GM12865 (cell line): Measurements from ENCODE around the gene C19orf53.

ENCODE experiments used
- DNase-seq: peaks from one replicate; pipeline ENCODE4 v3.0.0; 2010; ENCODE audit warnings: low read depth
- H3K4me3 ChIP-seq: 2 replicates; pipeline ENCODE4 v1.5.1; 2011; ENCODE audit warnings: mild to moderate bottlenecking, low read depth, low read length, control low read depth
- CTCF ChIP-seq: IDR thresholded peaks from 2 replicates; pipeline ENCODE4 v1.5.1; 2011; ENCODE audit warnings: low read length, control low read depth, low read depth, inconsistent platforms; ENCODE audit not compliant: insufficient read depth; ENCODE audit errors: missing control alignments

Gene C19orf53

DNA sequence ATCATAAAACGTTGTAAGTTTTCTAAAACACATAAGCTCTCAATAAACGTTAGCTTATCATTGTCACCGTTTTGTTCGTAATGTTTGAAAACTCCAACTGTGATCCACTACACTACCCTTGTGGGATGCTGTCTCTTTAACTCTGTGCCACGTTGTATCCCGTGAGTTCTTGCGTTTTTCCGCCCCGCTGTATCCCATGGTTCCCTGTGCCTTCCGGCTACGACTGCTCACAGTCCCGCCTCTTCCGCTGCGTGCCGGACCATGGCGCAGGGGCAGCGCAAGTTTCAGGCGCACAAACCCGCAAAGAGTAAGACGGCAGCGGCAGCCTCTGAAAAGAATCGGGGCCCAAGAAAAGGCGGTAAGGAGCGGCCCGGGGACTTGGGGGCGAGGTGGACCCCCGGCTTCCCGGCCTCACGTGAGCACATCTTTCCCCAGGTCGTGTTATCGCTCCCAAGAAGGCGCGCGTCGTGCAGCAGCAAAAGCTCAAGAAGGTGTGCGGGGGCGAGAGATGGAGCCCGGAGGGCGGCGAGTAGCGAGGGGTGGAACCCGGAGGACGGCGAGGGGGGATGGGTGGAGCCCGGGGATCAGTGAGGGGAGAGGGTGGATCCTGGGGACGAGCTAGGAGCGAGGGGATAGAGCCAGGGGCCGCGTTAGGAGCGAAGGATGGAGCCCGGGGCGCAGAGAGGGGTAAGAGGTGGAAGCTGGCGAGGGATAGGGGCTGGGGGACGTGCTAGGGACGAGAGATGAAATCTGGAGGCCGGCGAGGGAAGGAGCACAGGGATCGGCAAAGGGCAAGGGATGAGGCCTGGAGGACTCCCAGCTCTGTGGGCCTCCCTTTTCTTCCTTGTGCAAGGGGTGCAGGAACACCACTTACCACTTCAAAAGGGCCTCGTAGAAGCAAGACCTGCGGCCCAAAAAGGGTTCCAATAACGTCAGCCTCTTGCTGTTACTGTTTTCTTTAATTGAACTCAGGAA lies at the start of gene C19orf53:
Gene C19orf53, plus strand, starts transcription at position 240 of the 975 bp plus-strand sequence. Its CDS starts 22 bp downstream, at position 262.
- DNase-seq: peak; percentile 94
- no peak for TF ChIP-seq CTCF
- peak within 1 kb of the TSS; percentile 87 for H3K4me3 ChIP-seq

DNA sequence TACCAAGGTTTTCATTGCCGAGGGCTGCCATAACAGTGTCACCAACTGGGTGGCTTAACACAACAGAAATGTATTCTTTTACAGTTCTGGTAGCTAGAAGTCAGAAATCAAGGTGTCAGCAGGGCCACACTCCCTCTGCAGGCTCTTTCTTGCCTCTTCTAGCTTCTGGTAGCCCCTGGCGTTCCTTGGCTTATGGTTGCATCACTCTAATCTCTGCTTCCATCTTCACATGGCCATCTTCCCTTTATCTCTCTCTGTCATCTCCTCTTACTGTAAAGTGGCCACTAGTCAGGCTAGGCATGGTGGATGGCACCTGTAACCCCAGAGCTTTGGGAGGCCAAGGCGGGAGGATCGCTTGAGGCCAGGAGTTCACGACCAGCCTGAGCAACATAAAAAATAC lies 47.9 kb upstream of the C19orf53 start:
- no peak overlapping the region for H3K4me3 ChIP-seq
- no peak for TF ChIP-seq CTCF
- DNase-seq: no peak

GRCh38 chr19:13727798-13728197 lies 46.5 kb upstream of the C19orf53 start:
- TF ChIP-seq CTCF: no peak
- no peak overlapping the region for H3K4me3 ChIP-seq
- DNase-seq: no peak

DNA sequence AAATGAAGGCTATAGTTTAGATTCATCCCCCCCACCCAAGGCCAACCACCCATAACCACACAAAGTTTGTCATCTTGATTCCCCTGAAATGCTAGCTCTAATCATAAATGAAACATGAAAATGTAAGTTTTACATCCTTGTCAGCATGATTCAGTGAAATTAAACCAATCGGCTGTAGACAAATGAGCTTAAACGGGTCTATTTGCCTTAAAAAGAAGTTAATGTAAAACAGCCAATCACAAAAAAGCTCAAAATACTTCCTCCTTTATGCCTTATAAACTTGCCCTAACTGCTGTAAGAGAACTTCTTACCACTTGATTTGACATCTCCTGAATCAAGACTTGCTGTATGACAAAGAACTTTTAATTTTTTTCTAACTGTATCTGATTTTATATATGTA lies 44.4 kb upstream of the C19orf53 start:
- H3K4me3 ChIP-seq: no peak overlapping the region
- no peak for TF ChIP-seq CTCF
- DNase-seq: no peak

DNA sequence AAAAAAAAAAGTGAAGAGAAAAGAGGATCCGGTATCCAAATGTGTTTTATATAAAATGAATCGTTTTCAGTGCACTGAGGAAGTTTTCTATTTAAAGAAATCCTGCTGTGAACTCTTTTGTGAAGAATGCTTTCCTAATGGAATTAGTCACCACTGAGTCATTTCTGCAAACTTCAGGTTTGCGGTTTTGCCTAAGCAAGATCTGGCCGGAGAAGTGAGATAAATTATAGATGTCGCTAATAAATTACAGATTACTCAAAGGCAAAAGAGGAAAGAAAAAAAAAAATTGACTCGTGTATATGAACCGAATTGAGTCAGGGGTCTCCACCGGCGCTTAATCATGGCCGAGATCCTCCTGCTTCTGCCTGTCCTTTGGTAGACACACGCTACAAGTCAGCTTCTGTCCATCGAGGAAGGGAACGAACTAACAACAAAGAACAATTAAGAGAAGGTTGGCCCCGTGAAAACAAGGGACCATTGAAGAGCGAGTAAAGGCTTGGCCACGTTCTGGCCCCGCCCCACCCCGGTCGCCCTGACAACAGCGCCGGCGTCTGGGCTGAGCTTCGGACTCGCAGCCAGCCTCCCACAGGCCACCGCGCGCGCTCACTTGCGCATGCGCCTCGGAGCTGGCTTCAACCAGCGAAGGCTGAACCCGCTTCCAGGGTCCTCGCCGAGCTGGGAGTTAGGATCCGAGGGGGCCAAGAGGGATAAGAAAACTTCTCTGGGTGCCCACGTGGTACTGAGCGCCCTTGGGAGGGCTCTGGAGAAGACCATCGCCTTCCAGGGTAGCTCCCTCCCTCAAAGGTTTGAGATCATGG lies 42.9 kb upstream of the C19orf53 start:
- peak overlapping the region; percentile 79 for H3K4me3 ChIP-seq
- no peak for TF ChIP-seq CTCF
- peak; percentile 96 for DNase-seq

GRCh38 chr19:13732337-13732736 lies 41.9 kb upstream of the C19orf53 start:
- TF ChIP-seq CTCF: no peak
- DNase-seq: no peak
- peak overlapping the region; percentile 79 for H3K4me3 ChIP-seq
